ENCODE data around the gene SORL1. TPM values are rescaled to one million over a fixed set of nuclear protein-coding genes. Genes with fewer than 3 reads are reported as not detected.

SORL1 gene
- total RNA-seq, 4 donors from 2014 or later = 7.3 to 18.8 (median 12.3) TPM

DNA sequence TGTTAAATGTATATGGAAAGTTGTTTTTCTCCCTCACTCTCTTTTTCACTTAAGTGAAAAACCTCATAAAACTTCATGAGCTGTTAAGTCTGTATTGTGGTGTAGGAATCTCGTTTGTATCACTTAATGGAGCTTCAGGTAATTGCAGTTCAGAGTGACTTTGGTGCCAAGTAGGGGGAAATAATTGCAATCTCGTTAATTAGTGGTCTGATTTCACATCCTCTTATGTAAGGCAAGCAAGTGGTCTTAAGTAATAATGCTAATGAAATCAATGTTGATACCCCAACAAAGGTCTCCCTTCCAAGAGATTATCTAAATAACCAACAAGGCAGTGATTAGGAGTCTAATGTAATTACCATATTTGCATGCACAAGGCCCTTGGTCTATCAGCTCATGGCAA lies 174.9 kb downstream of the SORL1 start:
- no peak for TF ChIP-seq EP300 (IDR thresholded peaks at IDR 0.05)
- TF ChIP-seq, protein P1, sequence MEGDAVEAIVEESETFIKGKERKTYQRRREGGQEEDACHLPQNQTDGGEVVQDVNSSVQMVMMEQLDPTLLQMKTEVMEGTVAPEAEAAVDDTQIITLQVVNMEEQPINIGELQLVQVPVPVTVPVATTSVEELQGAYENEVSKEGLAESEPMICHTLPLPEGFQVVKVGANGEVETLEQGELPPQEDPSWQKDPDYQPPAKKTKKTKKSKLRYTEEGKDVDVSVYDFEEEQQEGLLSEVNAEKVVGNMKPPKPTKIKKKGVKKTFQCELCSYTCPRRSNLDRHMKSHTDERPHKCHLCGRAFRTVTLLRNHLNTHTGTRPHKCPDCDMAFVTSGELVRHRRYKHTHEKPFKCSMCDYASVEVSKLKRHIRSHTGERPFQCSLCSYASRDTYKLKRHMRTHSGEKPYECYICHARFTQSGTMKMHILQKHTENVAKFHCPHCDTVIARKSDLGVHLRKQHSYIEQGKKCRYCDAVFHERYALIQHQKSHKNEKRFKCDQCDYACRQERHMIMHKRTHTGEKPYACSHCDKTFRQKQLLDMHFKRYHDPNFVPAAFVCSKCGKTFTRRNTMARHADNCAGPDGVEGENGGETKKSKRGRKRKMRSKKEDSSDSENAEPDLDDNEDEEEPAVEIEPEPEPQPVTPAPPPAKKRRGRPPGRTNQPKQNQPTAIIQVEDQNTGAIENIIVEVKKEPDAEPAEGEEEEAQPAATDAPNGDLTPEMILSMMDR (IDR thresholded peaks at IDR 0.05) = no peak
- no peak for TF ChIP-seq POLR2A (IDR thresholded peaks at IDR 0.05)
- peaks cover 0 to 4% (median 0%) of the 10 kb centered on the region in 3 donors for H3K36me3 ChIP-seq
- 53 to 58% methylated on average over 2 of the region's 2 CpGs for WGBS, 2 donors
- peaks cover 0 to 14% (median 0%) of the 10 kb centered on the region in 4 donors for H3K4me1 ChIP-seq
- H3K27me3 ChIP-seq = no peaks in the 10 kb centered on the region
- no peak overlapping the region for H3K4me3 ChIP-seq
- H3K9me3 ChIP-seq = no peaks in the 10 kb centered on the region
- DNase-seq (ENCODE audit: low spot score in 2 of 2) = no peak
- no peak overlapping the region for H3K27ac ChIP-seq

DNA sequence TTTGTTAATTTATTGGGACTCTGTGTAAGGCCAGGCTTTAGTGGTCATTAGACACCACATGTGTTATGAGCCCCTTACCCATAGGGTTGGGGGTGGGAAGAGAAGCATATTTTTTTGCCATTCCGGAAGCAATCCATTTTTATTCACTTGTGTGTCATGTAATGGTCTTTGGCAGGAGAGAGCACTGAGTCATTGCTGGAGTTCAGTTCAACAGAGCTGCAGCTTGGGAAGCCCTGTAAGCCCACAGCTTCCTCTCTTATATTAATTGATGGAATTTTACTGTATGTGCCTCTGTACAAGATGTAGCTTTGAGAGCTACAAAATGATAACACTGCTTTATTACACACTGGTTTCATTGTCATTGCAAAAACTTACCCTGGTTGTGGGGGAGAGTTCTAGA lies 177.9 kb downstream of the SORL1 start:
- H3K4me1 ChIP-seq = peaks cover 0 to 14% (median 0%) of the 10 kb centered on the region in 4 donors
- H3K36me3 ChIP-seq = no peaks in the 10 kb centered on the region
- no peaks in the 10 kb centered on the region for H3K9me3 ChIP-seq
- H3K27me3 ChIP-seq = no peaks in the 10 kb centered on the region
- no peak for TF ChIP-seq EP300 (IDR thresholded peaks at IDR 0.05)
- TF ChIP-seq, protein P1 (IDR thresholded peaks at IDR 0.05) = no peak
- no peak for TF ChIP-seq POLR2A (IDR thresholded peaks at IDR 0.05)
- no peak for DNase-seq (ENCODE audit: low spot score in 2 of 2)
- no peak overlapping the region for H3K4me3 ChIP-seq
- WGBS, 2 donors = 15 to 24% methylated on average over 1 of the region's 1 CpG
- peak overlapping the region in 1 of 4 donors; percentile 26 for H3K27ac ChIP-seq

DNA sequence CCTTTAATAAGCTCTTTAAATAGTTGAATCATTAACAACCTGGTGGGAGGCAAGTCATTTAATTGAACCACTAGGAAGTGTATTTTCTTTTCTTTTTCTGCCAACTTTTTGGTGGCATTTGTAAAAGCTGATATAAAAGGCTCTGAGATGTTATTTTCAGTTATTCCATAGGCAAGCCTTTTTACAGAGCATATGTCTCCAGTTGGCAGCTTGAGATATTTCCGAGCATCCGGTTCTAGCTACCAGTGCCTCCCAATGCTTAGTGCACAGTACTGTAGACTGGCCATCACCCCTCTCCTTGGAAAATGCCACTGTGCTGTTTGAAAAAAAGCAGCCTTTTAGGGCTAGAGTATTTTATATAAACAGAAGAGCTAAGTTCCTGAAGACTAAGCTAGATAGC lies 179.3 kb downstream of the SORL1 start:
- Histone ChIP-seq H3K36me3 (no peaks in the 10 kb centered on the region), H3K4me3 (no peak overlapping the region), H3K27ac (no peak overlapping the region), H3K9me3 (no peaks in the 10 kb centered on the region), H3K27me3 (no peaks in the 10 kb centered on the region), H3K4me1 (no peaks in the 10 kb centered on the region)
- 97 to 98% methylated on average over 2 of the region's 2 CpGs for WGBS, 2 donors
- TF ChIP-seq POLR2A (IDR thresholded peaks at IDR 0.05) = no peak
- no peak for DNase-seq (ENCODE audit: low spot score in 2 of 2)

- H3K27ac ChIP-seq = no peak overlapping the region
- H3K27me3 ChIP-seq = no peaks in the 10 kb centered on the region
- no peak for DNase-seq (ENCODE audit: low spot score in 2 of 2)
- no peak overlapping the region for H3K4me3 ChIP-seq
- TF ChIP-seq POLR2A (IDR thresholded peaks at IDR 0.05) = no peak
- no peak for TF ChIP-seq EP300 (IDR thresholded peaks at IDR 0.05)
- H3K9me3 ChIP-seq = no peaks in the 10 kb centered on the region
- 92 to 97% methylated on average over 5 of the region's 5 CpGs for WGBS, 2 donors
- H3K36me3 ChIP-seq = no peaks in the 10 kb centered on the region
- H3K4me1 ChIP-seq = no peaks in the 10 kb centered on the region
These were observed 182.2 kb downstream of the SORL1 start for GRCh38 chr11:121634273-121634672.

DNA sequence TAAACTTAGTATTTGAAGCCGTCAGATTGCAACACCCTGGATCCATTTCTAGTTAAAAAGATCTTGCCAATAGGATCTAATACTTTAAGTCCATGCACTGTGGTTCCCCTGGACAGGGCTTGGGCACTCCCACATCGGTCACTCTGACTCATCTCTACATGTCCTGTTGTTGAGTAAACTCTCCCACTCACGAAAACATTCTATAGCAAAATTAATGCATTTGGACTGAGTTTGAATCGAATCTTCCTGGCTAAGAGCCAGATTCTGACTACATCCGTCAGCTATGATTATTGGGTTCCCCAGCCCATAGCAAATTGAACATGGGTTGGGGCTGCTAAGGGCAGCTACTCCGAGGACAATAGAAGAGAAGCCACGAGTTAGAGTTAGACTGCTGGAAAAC lies 182.8 kb downstream of the SORL1 start:
- 23 to 36% methylated on average over 7 of the region's 7 CpGs for WGBS, 2 donors
- Histone ChIP-seq H3K4me3 (no peak overlapping the region), H3K27ac (no peak overlapping the region), H3K27me3 (no peaks in the 10 kb centered on the region), H3K9me3 (no peaks in the 10 kb centered on the region), H3K36me3 (no peaks in the 10 kb centered on the region), H3K4me1 (no peaks in the 10 kb centered on the region)
- TF ChIP-seq POLR2A (IDR thresholded peaks at IDR 0.05) (no peak), EP300 (IDR thresholded peaks at IDR 0.05) (no peak)
- TF ChIP-seq, protein P1 (IDR thresholded peaks at IDR 0.05) = no peak
- no peak for DNase-seq (ENCODE audit: low spot score in 2 of 2)

DNA sequence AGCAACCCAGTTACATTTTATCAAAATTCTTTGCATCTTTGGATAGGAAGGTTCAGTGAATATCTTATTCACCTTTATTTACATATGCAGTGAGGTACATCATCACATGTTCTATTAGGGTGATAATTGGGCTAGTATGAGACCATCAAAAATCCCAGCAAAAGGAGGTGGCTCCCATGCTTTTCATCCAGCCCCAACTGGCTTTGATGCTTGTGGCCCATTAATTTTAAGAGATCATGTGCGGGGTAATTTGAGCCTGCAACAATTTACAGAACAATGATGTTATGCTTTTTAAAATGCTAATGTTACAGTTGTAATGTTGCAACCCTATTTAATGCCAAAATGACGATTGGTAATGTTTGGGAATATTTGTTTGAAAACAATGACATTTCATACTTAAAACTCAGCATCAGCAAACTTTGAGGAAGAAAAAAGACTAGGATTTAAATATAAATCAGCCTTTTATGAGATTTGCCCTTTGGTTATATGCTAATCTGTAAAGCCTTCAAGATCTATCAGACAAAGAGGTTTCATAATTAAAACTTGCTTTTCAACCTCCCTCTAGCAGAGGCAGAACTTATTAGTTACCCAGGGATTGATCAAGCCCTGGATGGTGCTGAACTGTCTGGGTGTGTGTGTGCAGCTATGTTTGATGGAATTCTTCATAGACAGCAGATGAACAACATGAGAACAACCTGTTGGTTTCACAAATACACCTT lies 184.1 kb downstream of the SORL1 start:
- H3K27ac ChIP-seq = no peak overlapping the region
- H3K36me3 ChIP-seq = no peaks in the 10 kb centered on the region
- H3K27me3 ChIP-seq = no peaks in the 10 kb centered on the region
- H3K9me3 ChIP-seq = no peaks in the 10 kb centered on the region
- no peak overlapping the region for H3K4me3 ChIP-seq
- 50 to 54% methylated on average over 2 of the region's 2 CpGs for WGBS, 2 donors
- no peak for DNase-seq (ENCODE audit: low spot score in 2 of 2)
- H3K4me1 ChIP-seq = no peaks in the 10 kb centered on the region
- TF ChIP-seq, protein P1 (IDR thresholded peaks at IDR 0.05) = no peak
- no peak for TF ChIP-seq EP300 (IDR thresholded peaks at IDR 0.05)
- TF ChIP-seq POLR2A (IDR thresholded peaks at IDR 0.05) = no peak
